ENCODE data around the gene CCT8.
"Not testable (repeated sequence)": the region's sequence is repeated elsewhere in the genome, so short reads cannot be mapped to it uniquely, and the experiment has no call there.

CCT8 gene

GRCh38 chr21:29084372-29084771 lies 10.9 kb upstream of the CCT8 start:
- Mint-ChIP-seq H3K9me3 (no peaks in the 10 kb centered on the region), H3K36me3 (peaks cover 8% of the 10 kb centered on the region), H3K4me1 (peaks cover 20% of the 10 kb centered on the region), H3K27ac (no peak overlapping the region), H3K4me3 (no peak overlapping the region), H3K27me3 (no peaks in the 10 kb centered on the region)
- no peak for ATAC-seq

- Mint-ChIP-seq H3K27me3 (no peaks in the 10 kb centered on the region), H3K36me3 (peaks cover 8% of the 10 kb centered on the region), H3K4me3 (no peak overlapping the region), H3K27ac (no peak overlapping the region), H3K9me3 (no peaks in the 10 kb centered on the region), H3K4me1 (peaks cover 30% of the 10 kb centered on the region)
- ATAC-seq: no peak
These were observed 9.9 kb upstream of the CCT8 start for GRCh38 chr21:29083306-29083705.

GRCh38 chr21:29082046-29082815 lies 8.8 kb upstream of the CCT8 start:
- Mint-ChIP-seq H3K4me1 (peaks cover 39% of the 10 kb centered on the region), H3K4me3 (no peak overlapping the region), H3K27me3 (no peaks in the 10 kb centered on the region), H3K27ac (no peak overlapping the region), H3K9me3 (no peaks in the 10 kb centered on the region), H3K36me3 (peaks cover 7% of the 10 kb centered on the region)
- no peak for ATAC-seq

GRCh38 chr21:29080454-29080941 lies 7.0 kb upstream of the CCT8 start:
- no peak for ATAC-seq

GRCh38 chr21:29078869-29079767 lies 5.7 kb upstream of the CCT8 start:
- Mint-ChIP-seq H3K4me3 (peak overlapping the region; percentile 0), H3K36me3 (no peaks in the 10 kb centered on the region), H3K27ac (peak overlapping the region; percentile 97), H3K27me3 (no peaks in the 10 kb centered on the region), H3K9me3 (peaks cover 4% of the 10 kb centered on the region), H3K4me1 (peaks cover 39% of the 10 kb centered on the region)
- ATAC-seq: peak; percentile 88

More at GRCh38 chr21:29080454-29080941, 7.0 kb upstream of the CCT8 start:
- Mint-ChIP-seq H3K4me1 (peaks cover 39% of the 10 kb centered on the region), H3K27ac (peak overlapping the region; percentile 97), H3K4me3 (no peak overlapping the region), H3K27me3 (no peaks in the 10 kb centered on the region), H3K36me3 (no peaks in the 10 kb centered on the region), H3K9me3 (peaks cover 3% of the 10 kb centered on the region)

GRCh38 chr21:29077651-29078090 lies 4.2 kb upstream of the CCT8 start:
- H3K9me3 Mint-ChIP-seq: peaks cover 4% of the 10 kb centered on the region

GRCh38 chr21:29076731-29077640 lies 3.5 kb upstream of the CCT8 start:
- Mint-ChIP-seq H3K4me3 (peak overlapping the region; percentile 93), H3K27ac (peak overlapping the region; percentile 97), H3K4me1 (peaks cover 49% of the 10 kb centered on the region)
- not testable (repeated sequence) for H3K9me3 Mint-ChIP-seq, H3K27me3 Mint-ChIP-seq, H3K36me3 Mint-ChIP-seq, ATAC-seq

More at GRCh38 chr21:29077651-29078090, 4.2 kb upstream of the CCT8 start:
- H3K27ac Mint-ChIP-seq: peak overlapping the region; percentile 97
- H3K27me3 Mint-ChIP-seq: no peaks in the 10 kb centered on the region
- peaks cover 42% of the 10 kb centered on the region for H3K4me1 Mint-ChIP-seq
- no peak for ATAC-seq
- peaks cover 6% of the 10 kb centered on the region for H3K36me3 Mint-ChIP-seq
- peak overlapping the region; percentile 93 for H3K4me3 Mint-ChIP-seq

- H3K27ac Mint-ChIP-seq: peak overlapping the region; percentile 97
- no peaks in the 10 kb centered on the region for H3K27me3 Mint-ChIP-seq
- H3K4me1 Mint-ChIP-seq: peaks cover 56% of the 10 kb centered on the region
- H3K9me3 Mint-ChIP-seq: peaks cover 4% of the 10 kb centered on the region
- no peak for ATAC-seq
- no peak overlapping the region for H3K4me3 Mint-ChIP-seq
- H3K36me3 Mint-ChIP-seq: peaks cover 15% of the 10 kb centered on the region
These were observed 2.4 kb upstream of the CCT8 start for GRCh38 chr21:29075706-29076466.

GRCh38 chr21:29074783-29075182 lies 1.3 kb upstream of the CCT8 start:
- no peaks in the 10 kb centered on the region for H3K27me3 Mint-ChIP-seq
- H3K9me3 Mint-ChIP-seq: peaks cover 4% of the 10 kb centered on the region
- H3K27ac Mint-ChIP-seq: no peak overlapping the region
- no peak for ATAC-seq
- H3K36me3 Mint-ChIP-seq: peaks cover 15% of the 10 kb centered on the region
- H3K4me1 Mint-ChIP-seq: peaks cover 46% of the 10 kb centered on the region
- H3K4me3 Mint-ChIP-seq: peak overlapping the region; percentile 52

- peaks cover 15% of the 10 kb centered on the region for H3K36me3 Mint-ChIP-seq
- peaks cover 4% of the 10 kb centered on the region for H3K9me3 Mint-ChIP-seq
- peak; percentile 44 for ATAC-seq
- peak overlapping the region; percentile 96 for H3K4me3 Mint-ChIP-seq
- peaks cover 38% of the 10 kb centered on the region for H3K4me1 Mint-ChIP-seq
- H3K27ac Mint-ChIP-seq: peak overlapping the region; percentile 96
- H3K27me3 Mint-ChIP-seq: no peaks in the 10 kb centered on the region
These were observed 544 bp upstream of the CCT8 start for GRCh38 chr21:29074007-29074376.

- Mint-ChIP-seq H3K27me3 (no peaks in the 10 kb centered on the region), H3K9me3 (peaks cover 4% of the 10 kb centered on the region), H3K36me3 (peaks cover 15% of the 10 kb centered on the region), H3K4me1 (peaks cover 27% of the 10 kb centered on the region), H3K27ac (peak overlapping the region; percentile 96), H3K4me3 (peak overlapping the region; percentile 96)
- no peak for ATAC-seq
These were observed 601 bp downstream of the CCT8 start for GRCh38 chr21:29072873-29073221.

GRCh38 chr21:29064850-29065481 lies 8.5 kb downstream of the CCT8 start:
- no peak overlapping the region for H3K4me3 Mint-ChIP-seq
- no peaks in the 10 kb centered on the region for H3K9me3 Mint-ChIP-seq
- H3K27ac Mint-ChIP-seq: no peak overlapping the region
- H3K4me1 Mint-ChIP-seq: peaks cover 10% of the 10 kb centered on the region
- peaks cover 57% of the 10 kb centered on the region for H3K36me3 Mint-ChIP-seq
- no peaks in the 10 kb centered on the region for H3K27me3 Mint-ChIP-seq
- ATAC-seq: peak; percentile 78

GRCh38 chr21:29056538-29057050 lies 16.9 kb downstream of the CCT8 start:
- ATAC-seq: no peak
- Mint-ChIP-seq H3K36me3 (peaks cover 26% of the 10 kb centered on the region), H3K4me3 (no peak overlapping the region), H3K27ac (no peak overlapping the region), H3K4me1 (no peaks in the 10 kb centered on the region), H3K27me3 (no peaks in the 10 kb centered on the region), H3K9me3 (no peaks in the 10 kb centered on the region)

Data from stimulated activated memory B cell treated with anti-CD40 and anti-IgM and Interleukin-4, amounts not matched to agents 10 μg/mL and 1 μg/mL and 100 μg/mL, for 72 hours (primary cell).